NCI-H1694 treated with DMSO at 0.1 percent for 48 hours (cell line): ENCODE measurements around the gene UNC93B1.
"Not testable (repeated sequence)": the region's sequence is repeated elsewhere in the genome, so short reads cannot be mapped to it uniquely, and the experiment has no call there.

ENCODE experiments used
- DNase-seq: peaks from one replicate; lab custom pipeline; 2025; lab: John Stamatoyannopoulos, UW

The UNC93B1 gene

GRCh38 chr11:68009391-68010089, 5.6 kb upstream of the UNC93B1 start:
- DNase-seq = no peak

GRCh38 chr11:68008381-68009337, 4.8 kb upstream of the UNC93B1 start:
- DNase-seq = peak; percentile 14

GRCh38 chr11:68007498-68008380, 3.8 kb upstream of the UNC93B1 start:
- DNase-seq = no peak

GRCh38 chr11:68006606-68007166, 2.8 kb upstream of the UNC93B1 start:
- DNase-seq = no peak

GRCh38 chr11:68004551-68005335, 846 bp upstream of the UNC93B1 start:
- DNase-seq = no peak

GRCh38 chr11:68002938-68003845, 705 bp downstream of the UNC93B1 start:
- DNase-seq = no peak

- DNase-seq = no peak
These were observed 1.3 kb downstream of the UNC93B1 start for GRCh38 chr11:68002575-68002937.

- DNase-seq = no peak
These were observed 4.2 kb downstream of the UNC93B1 start for GRCh38 chr11:67999704-68000103.

- DNase-seq = no peak
These were observed 4.7 kb downstream of the UNC93B1 start for GRCh38 chr11:67999201-67999629.

GRCh38 chr11:67998150-67999045, 5.5 kb downstream of the UNC93B1 start:
- DNase-seq = no peak

GRCh38 chr11:67997475-67997921, 6.4 kb downstream of the UNC93B1 start:
- no peak for DNase-seq

- DNase-seq = no peak
These were observed 7.0 kb downstream of the UNC93B1 start for GRCh38 chr11:67996622-67997474.

GRCh38 chr11:67996051-67996450, 7.8 kb downstream of the UNC93B1 start:
- DNase-seq = no peak

GRCh38 chr11:67995579-67995978, 8.3 kb downstream of the UNC93B1 start:
- not testable (repeated sequence) for DNase-seq

GRCh38 chr11:67995129-67995528, 8.8 kb downstream of the UNC93B1 start:
- not testable (repeated sequence) for DNase-seq

- DNase-seq = not testable (repeated sequence)
These were observed 9.5 kb downstream of the UNC93B1 start for GRCh38 chr11:67994387-67994786.

GRCh38 chr11:67993821-67994220, 10.1 kb downstream of the UNC93B1 start:
- DNase-seq = not testable (repeated sequence)
